Stimulated activated CD8-positive, alpha-beta memory T cell treated with anti-CD3 and anti-CD28 coated beads, Interleukin-15, amount 100 ng/mL, for 48 hours (primary cell): ENCODE measurements around the gene ZNRF2.
"Not testable (repeated sequence)": the region's sequence is repeated elsewhere in the genome, so short reads cannot be mapped to it uniquely, and the experiment has no call there.

ENCODE experiments used
- DNase-seq, 2 donors: peaks; one replicate each; pipeline ENCODE4 v3.0.0-alpha.2; 2020; ENCODE audit warnings: low read depth in 2 of 2

ZNRF2 gene

DNA sequence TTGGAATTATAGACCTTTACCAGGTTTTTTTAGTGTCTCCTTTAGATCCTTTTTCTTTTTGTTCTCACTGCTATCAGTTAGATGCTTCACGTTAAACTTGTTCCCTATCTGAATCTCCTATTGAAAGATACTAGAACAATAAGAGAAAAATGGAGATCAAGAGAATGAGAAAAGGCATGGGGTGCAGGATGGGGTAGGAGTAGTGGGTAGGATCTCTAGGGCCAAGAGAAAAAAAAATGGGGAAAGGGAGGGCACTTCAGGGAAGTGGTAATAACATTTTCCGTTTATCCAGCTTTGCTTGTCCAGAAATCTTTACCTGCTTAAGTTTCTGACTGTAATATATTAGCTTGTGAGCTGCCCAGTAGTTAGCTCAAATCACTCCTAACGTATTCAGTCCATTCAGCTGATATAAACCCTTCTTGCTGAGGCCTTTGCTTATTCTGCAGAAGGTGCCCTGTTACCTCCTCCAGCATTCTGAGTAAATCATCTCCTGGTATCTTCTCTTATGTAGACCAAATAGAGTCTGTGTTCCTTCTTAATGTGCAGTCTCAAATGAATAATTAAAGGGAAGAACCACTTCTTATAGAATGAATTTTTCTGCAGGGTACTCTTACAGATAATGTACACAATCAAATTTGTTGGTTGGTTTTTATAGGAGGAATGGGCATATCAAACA lies 69.7 kb downstream of the ZNRF2 start:
- DNase-seq, result no peak

DNA sequence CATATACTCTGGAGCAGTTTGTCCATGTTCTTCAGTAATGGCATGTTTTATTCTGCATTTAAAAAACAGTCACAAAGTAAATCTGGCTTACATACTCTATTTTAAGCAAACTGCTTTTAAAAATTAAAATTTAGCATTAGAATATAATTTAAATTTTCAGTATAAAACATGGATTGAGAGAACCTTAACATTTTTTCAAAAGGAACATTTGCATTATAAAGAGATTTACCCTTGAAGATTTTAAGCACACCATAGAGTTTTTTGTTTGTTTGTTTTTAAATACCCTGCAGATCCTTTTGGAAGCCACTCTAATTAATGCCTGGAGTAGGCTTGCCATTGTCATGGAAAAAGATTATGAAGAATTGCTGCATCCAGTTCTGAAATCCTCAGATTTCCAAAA lies 70.4 kb downstream of the ZNRF2 start:
- no peak for DNase-seq

GRCh38 chr7:30359957-30360356 lies 75.6 kb downstream of the ZNRF2 start:
- no peak for DNase-seq

DNA sequence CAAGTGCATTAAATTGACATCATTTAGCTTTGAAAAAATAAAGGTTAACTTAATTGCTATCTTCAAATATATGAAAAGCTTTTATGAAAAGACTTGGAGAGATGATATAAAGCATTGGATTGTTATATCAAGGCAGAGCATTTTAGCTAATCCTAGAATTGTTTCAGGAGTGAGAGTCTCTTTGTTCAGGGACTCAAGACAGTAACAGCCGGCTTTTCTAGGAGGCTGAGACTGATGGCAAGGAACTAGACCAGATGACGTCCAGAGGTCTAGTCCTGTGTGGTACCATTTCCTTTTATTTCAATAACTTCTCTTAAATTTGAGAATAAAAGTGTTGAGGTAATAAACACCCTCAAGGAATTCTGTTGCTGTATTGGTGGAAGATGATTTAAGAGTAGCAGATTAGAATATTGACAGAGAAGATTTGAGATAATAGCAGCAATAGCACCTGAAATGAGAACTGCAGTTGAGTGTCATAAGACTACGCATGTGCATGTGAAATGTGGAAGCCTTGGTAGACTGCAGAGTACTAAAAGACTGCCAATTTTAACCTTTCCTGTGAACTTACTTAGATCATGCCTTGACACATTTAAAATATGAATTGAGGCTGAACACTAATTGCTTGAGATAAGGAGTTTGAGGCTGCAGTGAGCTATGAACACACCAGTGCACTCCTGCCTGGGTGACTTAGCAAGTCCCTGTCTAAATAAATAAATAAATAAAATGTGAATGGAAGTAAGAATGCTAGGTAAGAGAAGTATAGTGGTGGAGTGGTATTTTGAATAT lies 79.6 kb downstream of the ZNRF2 start:
- no peak for DNase-seq

DNA sequence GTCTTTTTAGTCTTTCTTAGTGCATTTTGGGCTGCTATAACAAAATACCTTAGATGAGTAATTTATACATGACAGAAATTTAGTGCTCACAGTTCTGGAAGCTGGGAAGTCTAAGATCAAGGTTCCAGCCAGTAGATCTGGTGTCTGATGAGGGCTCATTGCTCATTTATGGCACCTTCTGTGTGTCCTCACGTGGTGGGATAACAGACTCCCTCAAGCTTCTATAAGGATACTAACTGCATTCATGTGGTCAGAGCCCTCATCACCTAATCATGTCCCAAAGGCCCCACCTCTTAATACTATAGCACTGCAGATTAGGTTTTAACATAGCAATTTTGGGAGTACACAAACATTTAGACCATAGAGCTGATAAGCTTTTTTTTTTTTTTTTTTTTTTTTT lies 80.4 kb downstream of the ZNRF2 start:
- DNase-seq, result no peak

GRCh38 chr7:30365621-30366020 lies 81.2 kb downstream of the ZNRF2 start:
- DNase-seq, result no peak

DNA sequence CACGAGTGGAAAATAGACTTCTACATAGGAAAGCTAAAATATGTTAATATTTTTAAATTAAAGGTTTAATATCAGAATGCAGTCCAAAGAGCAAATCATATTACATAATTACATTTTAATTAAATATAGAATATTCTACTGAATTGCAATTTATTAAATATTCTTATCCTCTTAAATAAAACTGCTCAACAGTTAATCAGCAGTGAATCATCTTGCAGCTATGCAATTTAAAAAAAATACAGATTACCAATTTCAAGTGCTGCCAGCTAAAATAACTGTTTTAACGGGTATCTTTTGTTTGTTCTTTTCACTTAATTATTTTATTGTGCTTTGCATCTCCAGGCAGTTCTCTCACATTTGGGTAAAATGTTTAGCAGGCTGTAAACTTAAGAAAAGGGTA lies 82.2 kb downstream of the ZNRF2 start:
- no peak for DNase-seq

- DNase-seq, result no peak
These were observed 83.2 kb downstream of the ZNRF2 start for GRCh38 chr7:30367561-30367960.

- DNase-seq, result no peak
These were observed 85.5 kb downstream of the ZNRF2 start for GRCh38 chr7:30369879-30370278.

- DNase-seq, result no peak
These were observed 86.9 kb downstream of the ZNRF2 start for GRCh38 chr7:30371321-30371720.

GRCh38 chr7:30378275-30378674 lies 93.9 kb downstream of the ZNRF2 start:
- no peak for DNase-seq

DNA sequence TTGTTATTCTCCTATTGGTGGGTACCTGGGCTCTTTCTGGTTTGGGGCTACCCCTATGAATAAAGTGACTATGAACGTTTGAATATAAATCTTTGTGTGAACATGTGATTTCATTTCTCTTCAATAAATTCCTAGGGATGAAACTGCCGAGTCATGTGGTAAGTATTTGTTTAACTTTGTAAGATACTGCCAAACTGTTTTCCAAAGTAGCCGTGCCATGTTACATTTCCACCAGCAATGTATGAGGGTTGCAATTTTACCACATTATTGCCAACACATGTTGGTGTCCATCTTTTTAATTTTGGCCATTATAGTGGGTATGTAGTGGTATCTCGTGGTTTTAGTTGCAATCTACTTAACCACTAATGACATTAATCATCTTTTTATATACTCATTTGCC lies 94.7 kb downstream of the ZNRF2 start:
- DNase-seq, result no peak

- DNase-seq, result no peak
These were observed 95.3 kb downstream of the ZNRF2 start for GRCh38 chr7:30379741-30380140.

DNA sequence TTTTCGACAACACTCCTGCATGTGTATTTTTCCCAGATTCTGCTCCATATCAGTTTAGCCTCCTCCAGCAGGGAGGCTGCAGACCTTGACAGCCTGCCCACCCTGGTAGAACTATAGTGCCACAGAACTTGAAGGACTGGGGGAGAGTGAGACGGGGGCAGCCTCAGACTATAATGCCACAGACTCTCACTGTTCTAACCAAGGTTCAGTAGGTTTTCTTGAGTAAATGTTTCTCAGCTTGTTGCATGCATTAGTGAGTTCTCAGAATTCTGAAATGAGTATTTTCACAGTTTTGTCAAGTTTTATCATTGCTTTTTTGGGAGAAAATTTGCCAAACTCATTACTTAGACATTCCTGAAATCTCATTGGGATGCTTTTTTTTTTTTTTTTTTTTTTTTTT lies 95.9 kb downstream of the ZNRF2 start:
- no peak for DNase-seq

DNA sequence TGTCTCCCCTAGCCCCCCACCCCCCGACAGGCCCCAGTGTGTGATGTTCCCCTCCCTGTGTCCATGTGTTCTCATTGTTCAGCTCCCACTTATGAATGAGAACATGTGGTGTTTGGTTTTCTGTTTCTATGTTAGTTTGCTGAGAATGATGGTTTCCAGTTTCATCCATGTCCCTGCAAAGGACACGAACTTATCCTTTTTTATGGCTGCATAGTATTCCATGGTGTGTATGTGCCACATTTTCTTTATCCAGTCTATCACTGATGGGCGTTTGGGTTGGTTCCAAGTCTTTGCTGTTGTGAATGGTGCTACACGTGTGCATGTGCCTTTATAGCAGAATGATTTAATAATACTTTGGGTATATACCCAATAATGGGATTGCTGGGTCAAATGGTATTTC lies 96.4 kb downstream of the ZNRF2 start:
- not testable (repeated sequence) for DNase-seq

GRCh38 chr7:30382607-30383006 lies 98.2 kb downstream of the ZNRF2 start:
- no peak for DNase-seq

- DNase-seq, result no peak
These were observed 105.4 kb downstream of the ZNRF2 start for GRCh38 chr7:30389791-30390190.

DNA sequence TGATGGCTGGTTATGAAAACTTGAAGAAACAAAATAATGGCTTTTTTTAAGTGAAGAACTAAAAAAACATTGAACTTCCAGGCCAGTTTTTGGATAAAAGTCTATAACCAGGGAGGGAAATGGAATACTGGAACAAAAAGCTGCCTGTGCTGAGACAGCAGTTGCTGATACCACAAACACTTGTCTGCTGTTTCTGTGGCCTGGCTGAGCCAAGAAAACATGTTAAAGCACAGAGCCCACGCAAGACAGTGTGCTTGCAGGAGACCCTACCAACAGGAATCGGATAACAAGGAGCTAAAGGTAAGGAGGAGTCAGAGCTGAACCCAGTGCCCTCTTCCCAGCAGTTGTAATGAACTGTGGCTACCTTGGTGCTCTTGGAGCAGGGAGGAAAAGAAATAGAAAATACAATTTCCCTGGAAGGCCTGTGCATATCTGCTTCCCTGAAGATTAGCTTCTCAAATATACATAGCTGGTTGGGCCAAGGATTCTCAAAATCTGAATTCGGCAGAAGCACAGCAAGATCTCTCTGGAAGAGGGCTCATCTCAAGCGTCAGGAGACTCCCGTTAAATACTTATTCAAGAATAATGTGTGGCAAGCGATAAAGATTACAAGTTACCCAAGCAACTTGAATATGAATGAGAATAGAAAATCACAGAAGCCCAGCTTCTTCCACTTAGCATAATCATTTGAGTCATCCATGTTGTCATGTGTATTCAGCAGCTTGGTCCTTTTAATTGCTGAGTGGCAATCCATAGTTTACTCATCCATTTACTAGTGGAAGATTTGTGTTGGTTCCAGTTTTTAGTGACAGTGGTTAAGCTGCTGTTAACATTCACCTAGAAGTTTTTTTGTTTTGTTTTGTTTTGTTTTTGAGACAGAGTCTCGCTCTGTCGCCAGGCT lies 106.6 kb downstream of the ZNRF2 start:
- no peak for DNase-seq

DNA sequence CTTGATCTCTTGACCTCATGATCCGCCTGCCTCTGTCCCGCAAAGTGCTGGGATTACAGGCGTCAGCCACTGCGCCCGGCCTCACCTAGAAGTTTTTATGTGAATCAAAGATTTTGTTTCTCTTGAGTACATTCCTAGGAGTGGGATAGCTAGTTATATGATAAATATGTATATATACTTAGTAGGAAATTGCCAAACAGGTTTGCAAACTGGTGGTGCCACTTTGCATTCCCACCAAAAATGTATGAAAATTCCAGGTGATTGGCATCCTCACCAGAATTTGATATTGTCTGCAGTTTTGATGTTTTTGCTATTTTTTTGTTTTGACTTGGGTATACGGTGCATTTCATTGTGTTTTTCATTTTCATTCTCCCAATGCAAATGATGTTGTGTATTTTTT lies 107.4 kb downstream of the ZNRF2 start:
- no peak for DNase-seq

- DNase-seq, result no peak
These were observed 111.3 kb downstream of the ZNRF2 start for GRCh38 chr7:30395676-30396075.

GRCh38 chr7:30396389-30396788 lies 112.0 kb downstream of the ZNRF2 start:
- no peak for DNase-seq

DNA sequence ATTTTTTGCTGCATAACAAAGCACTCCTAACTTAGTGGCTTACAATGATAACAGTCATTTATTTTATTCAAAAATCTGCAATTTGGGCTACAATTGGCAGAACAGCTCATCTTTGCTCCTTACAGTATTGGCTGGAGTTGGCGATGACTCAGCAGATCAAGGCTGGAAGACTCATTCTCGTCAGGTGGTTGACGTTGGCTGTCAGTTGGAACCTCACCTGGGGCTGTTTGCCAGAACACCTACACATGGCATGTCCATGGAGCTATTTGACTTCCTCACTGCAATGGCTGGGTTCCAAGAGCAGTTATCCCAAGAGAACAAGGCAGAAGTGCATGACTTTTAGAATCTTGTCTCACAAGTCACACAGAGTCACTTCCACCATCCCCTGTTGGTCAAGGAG lies 119.1 kb downstream of the ZNRF2 start:
- DNase-seq, result no peak

GRCh38 chr7:30405179-30405578 lies 120.8 kb downstream of the ZNRF2 start:
- DNase-seq, result no peak
